ENCODE measurements around the gene BACH2. TPM values are rescaled to one million over a fixed set of nuclear protein-coding genes. Genes with fewer than 3 reads are reported as not detected.
A peak's percentile ranks its signal among the peaks of the same experiment; 100 is the strongest.

BACH2 gene
- total RNA-seq, 4 donors from 2014 or later, result 3.6 to 13.4 (median 7.5) TPM

DNA sequence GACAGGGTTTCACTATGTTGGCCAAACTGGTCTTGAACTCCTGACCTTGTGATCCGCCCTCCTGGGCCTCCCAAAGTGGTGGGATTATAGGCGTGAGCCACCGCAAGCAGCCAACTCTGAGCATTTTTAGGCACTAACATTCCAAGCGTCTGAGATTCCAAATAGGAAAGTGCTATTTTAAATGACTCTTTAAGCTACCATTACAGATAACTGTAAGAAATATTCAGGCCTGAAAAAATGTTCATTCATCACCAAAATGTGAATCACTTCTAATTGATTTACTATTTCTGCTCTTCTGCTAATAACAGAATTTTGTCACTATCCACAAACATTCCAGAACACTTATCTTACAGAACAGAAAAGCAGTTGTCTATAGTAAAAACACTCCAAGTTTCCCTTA is 106.5 kb downstream of the BACH2 start:
- intact Hi-C loops (cut with DNase I; ENCODE audit: low total_unique reads), result no loop called here
- H3K4me3 ChIP-seq, result no peak overlapping the region
- in situ Hi-C loops (cut with MboI; ENCODE audit: low sequenced_read_pairs in 4 of 4), result no loop called here
- no peak for DNase-seq
- peaks cover 47 to 52% of the 10 kb centered on the region in 2 donors for H3K4me1 ChIP-seq
- H3K36me3 ChIP-seq, result no peaks in the 10 kb centered on the region
- TF ChIP-seq, protein P1, sequence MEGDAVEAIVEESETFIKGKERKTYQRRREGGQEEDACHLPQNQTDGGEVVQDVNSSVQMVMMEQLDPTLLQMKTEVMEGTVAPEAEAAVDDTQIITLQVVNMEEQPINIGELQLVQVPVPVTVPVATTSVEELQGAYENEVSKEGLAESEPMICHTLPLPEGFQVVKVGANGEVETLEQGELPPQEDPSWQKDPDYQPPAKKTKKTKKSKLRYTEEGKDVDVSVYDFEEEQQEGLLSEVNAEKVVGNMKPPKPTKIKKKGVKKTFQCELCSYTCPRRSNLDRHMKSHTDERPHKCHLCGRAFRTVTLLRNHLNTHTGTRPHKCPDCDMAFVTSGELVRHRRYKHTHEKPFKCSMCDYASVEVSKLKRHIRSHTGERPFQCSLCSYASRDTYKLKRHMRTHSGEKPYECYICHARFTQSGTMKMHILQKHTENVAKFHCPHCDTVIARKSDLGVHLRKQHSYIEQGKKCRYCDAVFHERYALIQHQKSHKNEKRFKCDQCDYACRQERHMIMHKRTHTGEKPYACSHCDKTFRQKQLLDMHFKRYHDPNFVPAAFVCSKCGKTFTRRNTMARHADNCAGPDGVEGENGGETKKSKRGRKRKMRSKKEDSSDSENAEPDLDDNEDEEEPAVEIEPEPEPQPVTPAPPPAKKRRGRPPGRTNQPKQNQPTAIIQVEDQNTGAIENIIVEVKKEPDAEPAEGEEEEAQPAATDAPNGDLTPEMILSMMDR (IDR thresholded peaks at IDR 0.05 in 4 of 5, conservative IDR thresholded peaks at IDR 0.05 in 1 of 5), result no peak
- no peak for TF ChIP-seq POLR2A (IDR thresholded peaks at IDR 0.05)
- no peak for ATAC-seq
- no peak overlapping the region for H3K27ac ChIP-seq
- H3K27me3 ChIP-seq, result no peaks in the 10 kb centered on the region
- H3K9me3 ChIP-seq, result no peaks in the 10 kb centered on the region

DNA sequence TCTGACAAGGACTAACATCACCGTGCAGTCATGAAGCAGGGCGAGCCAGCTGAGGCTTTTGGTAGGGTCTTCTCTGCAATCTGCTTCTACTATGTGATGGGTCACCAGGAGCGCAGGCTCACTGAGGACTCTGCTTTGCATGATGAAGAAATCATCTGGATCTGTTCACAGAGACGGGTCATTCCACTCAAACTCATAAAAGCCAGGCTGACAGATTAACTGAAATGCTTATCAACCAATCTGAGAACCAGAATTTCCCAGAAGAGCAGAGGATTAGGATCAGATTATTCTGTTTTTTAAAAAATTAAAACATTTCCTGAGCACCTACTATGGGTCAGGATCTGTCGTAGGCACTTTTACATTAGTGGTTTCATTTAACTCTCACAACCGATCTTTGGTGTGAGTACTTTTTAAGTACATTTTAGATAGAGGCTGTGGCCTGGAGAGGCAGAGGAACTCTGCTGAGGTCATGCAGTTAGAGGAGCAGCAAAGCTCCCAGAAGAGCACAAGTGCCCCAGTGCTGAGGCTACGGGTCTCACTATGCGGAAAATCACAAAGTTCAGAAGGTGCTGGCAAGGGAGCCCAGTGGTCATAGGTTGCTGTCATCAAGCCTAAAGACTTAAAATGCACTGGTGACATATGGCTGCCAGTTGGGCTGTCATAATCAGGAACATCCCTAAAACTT is 109.1 kb downstream of the BACH2 start:
- peak overlapping the region in 1 of 4 donors; percentile 33 for H3K4me3 ChIP-seq
- TF ChIP-seq, protein P1 (IDR thresholded peaks at IDR 0.05 in 4 of 5, conservative IDR thresholded peaks at IDR 0.05 in 1 of 5), result no peak
- TF ChIP-seq POLR2A (IDR thresholded peaks at IDR 0.05), result no peak
- H3K4me1 ChIP-seq, result peaks cover 53 to 57% of the 10 kb centered on the region in 2 donors
- intact Hi-C loops (cut with DNase I; ENCODE audit: low total_unique reads), result no loop called here
- no peaks in the 10 kb centered on the region for H3K36me3 ChIP-seq
- no peaks in the 10 kb centered on the region for H3K9me3 ChIP-seq
- no peaks in the 10 kb centered on the region for H3K27me3 ChIP-seq
- ATAC-seq (peak; percentile 54 to 77), DNase-seq (peak in 1 of 2 donors; percentile 25)
- in situ Hi-C loops (cut with MboI; ENCODE audit: low sequenced_read_pairs in 4 of 4), result no loop called here
- peak overlapping the region in 3 of 4 donors; percentile 26 to 71 (median 64) for H3K27ac ChIP-seq

DNA sequence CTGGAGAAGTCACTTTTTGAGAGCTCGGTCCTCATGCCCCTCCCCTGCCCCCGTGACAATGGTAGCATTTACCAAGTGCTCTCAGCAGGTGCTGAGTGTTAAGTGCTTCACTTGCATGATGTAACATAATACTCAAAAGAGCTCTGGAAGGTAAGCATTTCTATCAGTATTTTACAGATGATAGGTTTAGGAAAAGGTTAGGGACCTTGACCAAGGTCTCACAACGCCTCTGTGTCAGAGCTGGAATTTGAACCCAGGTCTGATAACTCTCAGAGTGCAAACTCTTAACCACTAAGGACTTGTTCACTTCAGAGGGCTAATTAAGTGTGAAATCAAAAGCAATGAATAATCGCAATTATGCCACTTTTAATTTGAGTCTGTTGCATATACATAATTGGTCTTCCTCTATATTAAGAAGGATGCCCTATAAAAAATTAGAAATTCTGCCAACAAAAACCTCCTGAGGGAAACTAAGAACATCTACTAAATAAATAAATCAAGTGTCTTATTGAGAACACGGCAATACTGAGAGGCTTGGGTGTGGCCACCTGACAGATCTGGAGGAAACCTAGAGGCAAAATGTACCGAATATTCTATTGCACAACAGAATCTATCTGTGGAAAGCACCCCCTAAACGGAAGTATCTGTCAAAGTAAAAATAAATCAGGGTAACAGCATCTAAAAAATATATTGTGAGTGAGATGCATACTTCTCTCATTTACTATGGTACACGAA is 109.8 kb downstream of the BACH2 start:
- ATAC-seq, result peak; percentile 18 to 66
- TF ChIP-seq, protein P1 (IDR thresholded peaks at IDR 0.05 in 4 of 5, conservative IDR thresholded peaks at IDR 0.05 in 1 of 5), result no peak
- no peak for TF ChIP-seq POLR2A (IDR thresholded peaks at IDR 0.05)
- Histone ChIP-seq H3K27me3 (no peaks in the 10 kb centered on the region), H3K4me3 (peak overlapping the region in 1 of 4 donors; percentile 33), H3K27ac (peak overlapping the region in 3 of 4 donors; percentile 26 to 71 (median 64)), H3K9me3 (no peaks in the 10 kb centered on the region), H3K4me1 (peaks cover 52 to 57% of the 10 kb centered on the region in 2 donors), H3K36me3 (no peaks in the 10 kb centered on the region)
- no peak for DNase-seq
- intact Hi-C loops (cut with DNase I; ENCODE audit: low total_unique reads) (no loop called here), in situ Hi-C loops (cut with MboI; ENCODE audit: low sequenced_read_pairs in 4 of 4) (no loop called here)

DNA sequence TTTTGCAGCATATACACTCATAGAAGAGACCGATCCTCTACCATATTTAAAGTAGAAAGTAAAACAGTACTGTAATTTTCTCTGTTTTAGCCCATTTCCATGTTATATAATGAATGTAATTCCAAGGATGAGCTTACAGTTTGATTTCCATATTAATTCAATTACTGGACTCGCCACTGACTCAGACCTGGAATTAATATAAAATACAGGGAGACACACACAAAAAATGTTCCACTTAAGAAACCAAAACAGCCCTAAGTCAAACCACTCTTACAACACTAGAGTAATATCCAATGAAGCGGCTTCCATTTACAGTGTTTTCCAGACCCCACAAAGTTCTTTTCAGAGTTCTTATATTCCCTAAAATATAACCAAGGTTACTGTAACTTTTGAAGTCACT is 110.6 kb downstream of the BACH2 start:
- no peaks in the 10 kb centered on the region for H3K9me3 ChIP-seq
- H3K4me3 ChIP-seq, result no peak overlapping the region
- no peaks in the 10 kb centered on the region for H3K36me3 ChIP-seq
- in situ Hi-C loops (cut with MboI; ENCODE audit: low sequenced_read_pairs in 4 of 4) (no loop called here), intact Hi-C loops (cut with DNase I; ENCODE audit: low total_unique reads) (no loop called here)
- ATAC-seq (no peak), DNase-seq (no peak)
- H3K27me3 ChIP-seq, result no peaks in the 10 kb centered on the region
- TF ChIP-seq, protein P1 (IDR thresholded peaks at IDR 0.05 in 4 of 5, conservative IDR thresholded peaks at IDR 0.05 in 1 of 5), result no peak
- no peak for TF ChIP-seq POLR2A (IDR thresholded peaks at IDR 0.05)
- peaks cover 52 to 57% of the 10 kb centered on the region in 2 donors for H3K4me1 ChIP-seq
- H3K27ac ChIP-seq, result no peak overlapping the region
